ENCODE data around the gene PATJ. TPM values are rescaled to one million over a fixed set of nuclear protein-coding genes. Genes with fewer than 3 reads are reported as not detected.
"Not testable (repeated sequence)": the region's sequence is repeated elsewhere in the genome, so short reads cannot be mapped to it uniquely, and the experiment has no call there.

Gene PATJ
- total RNA-seq, 1 experiment from 2014 or later, result 6.0 TPM

- in situ Hi-C loops (cut with HindIII; ENCODE audit: low sequenced_read_pairs), result no loop called here
- no peak for DNase-seq (ENCODE audit: low spot score)
These were observed 366.8 kb downstream of the PATJ start for GRCh38 chr1:62109124-62109523.

- peak; percentile 64 for DNase-seq (ENCODE audit: low spot score)
- in situ Hi-C loops (cut with HindIII; ENCODE audit: low sequenced_read_pairs), result no loop called here
These were observed 368.0 kb downstream of the PATJ start for GRCh38 chr1:62110198-62110817.

- DNase-seq (ENCODE audit: low spot score), result peak; percentile 48
- in situ Hi-C loops (cut with HindIII; ENCODE audit: low sequenced_read_pairs), result no loop called here
These were observed 368.8 kb downstream of the PATJ start for GRCh38 chr1:62111084-62111483.

DNA sequence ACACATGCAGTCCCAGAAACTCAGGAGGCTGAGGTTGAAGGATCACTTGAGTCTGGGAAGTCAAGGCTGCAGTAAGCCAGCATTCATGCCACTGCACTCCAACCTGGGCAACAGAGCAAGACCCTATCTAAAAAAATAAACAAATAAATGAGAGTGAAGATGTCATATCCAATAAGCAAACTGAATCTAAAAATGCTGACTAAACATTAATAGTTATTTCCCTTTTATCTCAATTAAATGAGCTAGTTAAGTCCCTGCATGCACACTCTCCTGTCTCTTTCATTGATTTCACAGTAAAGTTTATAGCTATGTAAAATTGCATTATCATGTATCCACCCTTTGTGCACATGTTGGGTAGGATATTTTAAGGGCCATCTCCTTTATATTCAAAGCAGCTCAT, 371.2 kb downstream of the PATJ start:
- no peak for DNase-seq (ENCODE audit: low spot score)
- in situ Hi-C loops (cut with HindIII; ENCODE audit: low sequenced_read_pairs), result no loop called here

GRCh38 chr1:62117018-62117750, 374.9 kb downstream of the PATJ start:
- in situ Hi-C loops (cut with HindIII; ENCODE audit: low sequenced_read_pairs), result no loop called here

GRCh38 chr1:62126579-62127290, 384.5 kb downstream of the PATJ start:
- in situ Hi-C loops (cut with HindIII; ENCODE audit: low sequenced_read_pairs), result no loop called here
- no peak for DNase-seq (ENCODE audit: low spot score)

More at GRCh38 chr1:62117018-62117750, 374.9 kb downstream of the PATJ start:
- no peak for DNase-seq (ENCODE audit: low spot score)

DNA sequence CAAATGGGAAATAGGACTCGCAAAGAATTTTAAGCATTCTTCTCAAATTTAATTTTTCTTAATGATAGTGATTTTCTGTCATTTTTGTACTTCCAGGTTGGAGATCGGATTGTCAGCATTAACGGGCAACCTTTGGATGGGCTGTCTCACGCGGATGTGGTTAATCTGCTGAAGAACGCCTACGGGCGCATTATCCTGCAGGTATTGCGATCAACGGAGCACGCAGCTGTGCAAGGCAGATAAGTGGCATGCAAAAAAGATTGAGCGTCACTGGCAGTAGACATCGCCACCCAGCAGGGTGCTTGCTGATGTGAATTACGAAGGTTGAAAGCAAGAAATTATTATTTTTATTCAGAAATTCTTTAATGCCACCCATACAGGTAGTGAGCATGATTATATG, 386.5 kb downstream of the PATJ start:
- no peak for DNase-seq (ENCODE audit: low spot score)
- in situ Hi-C loops (cut with HindIII; ENCODE audit: low sequenced_read_pairs), result no loop called here

- in situ Hi-C loops (cut with HindIII; ENCODE audit: low sequenced_read_pairs), result no loop called here
- peak; percentile 74 for DNase-seq (ENCODE audit: low spot score)
These were observed 388.9 kb downstream of the PATJ start for GRCh38 chr1:62131093-62131725.

DNA sequence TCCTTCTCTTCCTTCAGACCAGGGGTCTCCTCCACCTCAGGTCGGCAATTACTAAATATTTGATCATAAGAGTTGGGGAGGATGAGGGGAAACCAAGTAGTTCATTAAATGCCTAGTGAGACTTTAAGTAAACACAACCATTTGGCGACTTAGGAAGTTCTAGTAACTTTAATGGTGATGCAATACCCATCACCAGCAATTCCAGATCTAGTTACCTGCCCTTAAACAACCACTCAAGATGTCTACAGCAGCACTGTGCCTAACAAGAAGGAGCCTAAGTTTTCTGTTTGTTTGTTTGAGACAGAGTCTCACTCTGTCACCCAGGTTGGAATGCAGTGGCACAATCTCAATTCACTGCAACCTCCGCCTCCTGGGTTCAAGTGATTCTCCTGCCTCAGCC, 395.7 kb downstream of the PATJ start:
- no peak for DNase-seq (ENCODE audit: low spot score)
- in situ Hi-C loops (cut with HindIII; ENCODE audit: low sequenced_read_pairs), result no loop called here

- in situ Hi-C loops (cut with HindIII; ENCODE audit: low sequenced_read_pairs), result no loop called here
- DNase-seq (ENCODE audit: low spot score), result no peak
These were observed 397.1 kb downstream of the PATJ start for GRCh38 chr1:62139410-62139809.

- DNase-seq (ENCODE audit: low spot score), result no peak
- in situ Hi-C loops (cut with HindIII; ENCODE audit: low sequenced_read_pairs), result no loop called here
These were observed 398.4 kb downstream of the PATJ start for GRCh38 chr1:62140666-62141065.

DNA sequence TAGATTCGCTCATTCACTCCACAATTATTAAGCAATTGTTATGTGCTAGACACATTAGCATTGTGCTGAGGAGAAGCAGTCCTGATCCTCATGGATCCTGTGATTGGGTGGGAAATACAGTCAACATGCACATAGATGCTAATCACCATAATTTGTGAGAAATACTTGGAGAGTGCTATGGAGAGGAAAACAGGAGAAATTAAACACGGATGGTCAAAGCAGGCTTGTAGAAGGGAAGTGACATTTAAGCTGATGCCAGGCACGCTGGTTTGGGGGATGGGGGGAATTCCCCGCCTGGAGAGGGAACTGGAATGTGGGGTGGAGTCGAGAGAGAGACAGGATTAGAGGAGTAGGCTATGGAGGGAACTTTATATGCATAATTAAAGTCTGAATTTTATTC, 400.2 kb downstream of the PATJ start:
- in situ Hi-C loops (cut with HindIII; ENCODE audit: low sequenced_read_pairs), result no loop called here
- DNase-seq (ENCODE audit: low spot score), result no peak

GRCh38 chr1:62144238-62144831, 402.1 kb downstream of the PATJ start:
- peak; percentile 84 for DNase-seq (ENCODE audit: low spot score)
- in situ Hi-C loops (cut with HindIII; ENCODE audit: low sequenced_read_pairs), result no loop called here

DNA sequence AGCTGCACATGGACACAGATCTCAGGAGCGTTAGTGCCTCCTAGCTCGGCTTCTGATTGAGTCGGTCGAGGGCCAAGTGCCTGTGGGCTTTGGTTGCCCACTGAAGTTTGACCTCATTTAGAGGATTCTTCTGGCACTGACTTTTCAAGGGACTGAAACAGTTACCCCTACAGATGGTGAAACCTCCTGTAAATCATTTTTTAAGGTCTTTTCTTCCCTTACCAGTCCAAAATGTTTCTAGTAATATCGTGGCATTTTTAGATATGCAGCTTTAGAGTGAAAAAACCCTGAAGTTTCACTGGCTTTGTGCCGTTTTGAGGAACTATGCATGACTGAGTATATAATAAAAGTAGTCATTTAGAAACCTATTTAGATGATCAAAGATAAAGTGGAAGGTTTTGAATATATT, 417.7 kb downstream of the PATJ start:
- peak; percentile 66 for DNase-seq (ENCODE audit: low spot score)
- in situ Hi-C loops (cut with HindIII; ENCODE audit: low sequenced_read_pairs), result no loop called here

DNA sequence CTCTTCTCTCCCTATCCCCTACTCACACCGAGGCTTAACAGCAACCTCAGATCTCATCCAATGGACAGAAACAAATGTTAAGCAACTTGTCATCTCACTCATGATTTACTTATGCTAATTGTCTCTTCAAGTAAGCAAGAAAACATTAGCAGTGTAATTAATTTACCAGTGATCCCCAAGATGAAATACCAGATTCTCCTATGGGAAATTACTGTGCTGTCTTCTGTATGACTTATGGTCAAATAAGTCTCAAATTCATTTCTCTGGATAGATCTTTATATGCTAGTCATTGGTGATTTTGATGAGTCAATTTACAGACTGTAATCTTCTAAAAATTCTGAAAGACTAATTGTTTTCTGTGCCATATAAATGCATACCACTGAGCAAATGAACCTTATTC, 419.4 kb downstream of the PATJ start:
- in situ Hi-C loops (cut with HindIII; ENCODE audit: low sequenced_read_pairs), result no loop called here
- no peak for DNase-seq (ENCODE audit: low spot score)

- in situ Hi-C loops (cut with HindIII; ENCODE audit: low sequenced_read_pairs); DNase-seq (ENCODE audit: low spot score): not testable (repeated sequence)
These were observed 428.1 kb downstream of the PATJ start for GRCh38 chr1:62170380-62170779.

- in situ Hi-C loops (cut with HindIII; ENCODE audit: low sequenced_read_pairs), result no loop called here
These were observed 433.4 kb downstream of the PATJ start for GRCh38 chr1:62175568-62176179.

DNA sequence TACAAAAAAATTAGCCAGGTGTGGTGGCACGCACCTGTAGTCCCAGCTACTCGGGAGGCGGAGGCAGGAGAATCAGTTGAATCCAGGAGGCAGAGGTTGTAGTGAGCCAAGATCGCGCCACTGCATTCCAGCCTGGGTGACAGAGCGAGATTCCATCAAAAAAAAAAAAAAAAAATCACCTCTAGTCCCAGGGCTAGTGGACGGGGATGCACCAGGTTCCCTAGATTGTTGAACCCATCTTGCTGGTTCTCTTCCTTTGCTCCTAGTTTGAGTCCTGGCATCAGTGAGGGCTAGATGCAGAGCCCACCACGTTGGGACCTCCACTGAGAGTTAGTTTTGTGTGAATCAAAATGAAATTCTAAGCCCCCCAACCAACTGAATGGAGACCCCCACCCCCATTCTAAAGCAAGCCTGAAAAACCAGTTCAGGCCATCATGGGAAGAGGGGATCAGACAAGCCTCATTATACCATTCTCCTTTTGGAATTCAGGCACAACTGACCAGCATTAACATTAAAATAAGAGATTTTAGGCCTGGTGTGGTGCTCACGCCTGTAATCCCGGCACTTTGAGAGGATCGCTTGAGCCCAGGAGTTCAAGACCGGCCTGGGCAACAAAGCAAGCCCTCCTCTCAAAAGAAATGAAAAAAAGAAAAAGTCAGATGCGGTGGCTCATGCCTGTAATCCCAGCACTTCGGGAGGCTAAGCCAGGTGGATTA, 434.5 kb downstream of the PATJ start:
- in situ Hi-C loops (cut with HindIII; ENCODE audit: low sequenced_read_pairs), result no loop called here

More at GRCh38 chr1:62175568-62176179, 433.4 kb downstream of the PATJ start:
- DNase-seq (ENCODE audit: low spot score), result peak; percentile 66

More for the DNA sequence above, 434.5 kb downstream of the PATJ start:
- DNase-seq (ENCODE audit: low spot score), result no peak

Data from G401 (cell line).